CD4-positive, alpha-beta T cell treated with Interleukin-15 for 1 hour (primary cell): ENCODE results near the gene ATF6.

ENCODE experiments used
- DNase-seq: peaks from one replicate; pipeline ENCODE4 v3.0.0-alpha.2; 2020

Gene ATF6

DNA sequence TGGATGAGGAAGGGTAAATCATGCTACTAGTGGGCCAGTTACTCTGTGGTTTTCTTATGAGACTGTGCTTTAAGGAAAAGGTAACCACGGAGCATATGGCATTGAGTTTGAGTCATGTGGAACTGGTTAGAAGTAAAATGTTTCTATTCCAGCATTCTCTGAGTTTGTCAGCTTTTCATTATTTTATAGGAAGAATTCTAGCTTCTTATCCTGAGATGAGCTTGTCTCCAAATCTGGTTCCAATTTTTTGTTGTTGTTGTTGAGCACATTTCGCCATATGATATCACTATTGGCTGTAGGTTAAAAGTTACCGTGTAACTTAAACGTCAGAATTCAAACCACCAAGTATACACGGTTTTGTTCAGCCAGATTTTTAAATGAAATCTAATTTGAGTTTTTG is 69.9 kb downstream of the ATF6 start:
- no peak for DNase-seq

DNA sequence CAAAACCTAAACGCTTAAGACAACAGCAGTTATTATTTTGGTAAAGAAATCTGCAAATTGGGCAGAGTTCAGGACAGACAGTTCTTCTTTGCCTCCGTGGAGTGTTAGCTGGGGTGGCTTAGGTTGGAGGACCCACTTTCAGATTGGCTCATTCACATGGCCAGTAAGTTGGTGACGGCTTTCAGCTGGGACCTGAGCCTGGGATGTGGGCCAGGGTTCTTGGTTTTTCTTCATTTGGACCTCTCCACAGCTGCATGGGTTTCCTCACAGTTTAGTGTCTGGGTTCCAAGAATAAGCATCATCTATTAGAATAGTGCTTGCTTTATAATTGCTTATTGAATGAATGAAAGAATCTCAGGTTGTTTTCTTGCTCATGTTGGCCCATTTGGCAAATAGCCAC is 72.2 kb downstream of the ATF6 start:
- DNase-seq: no peak

DNA sequence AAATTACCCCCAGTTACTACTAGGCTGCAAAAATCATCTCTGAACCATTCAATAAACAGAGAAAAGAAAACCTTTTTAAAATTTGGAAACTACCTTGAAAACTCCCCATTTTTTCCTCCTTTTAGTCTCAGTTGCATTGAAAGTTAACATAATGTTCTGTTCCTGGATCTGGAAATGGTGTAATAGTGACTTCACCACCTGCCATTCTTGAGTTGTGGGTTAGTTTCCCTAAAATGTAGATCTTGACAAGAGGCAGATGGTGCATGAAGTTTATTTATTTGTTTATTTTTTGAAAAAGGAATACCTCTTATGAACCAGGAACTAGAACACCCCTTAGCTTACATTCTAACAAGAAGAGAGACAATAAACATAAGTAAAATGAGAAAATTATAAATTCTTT is 72.8 kb downstream of the ATF6 start:
- DNase-seq: no peak

DNA sequence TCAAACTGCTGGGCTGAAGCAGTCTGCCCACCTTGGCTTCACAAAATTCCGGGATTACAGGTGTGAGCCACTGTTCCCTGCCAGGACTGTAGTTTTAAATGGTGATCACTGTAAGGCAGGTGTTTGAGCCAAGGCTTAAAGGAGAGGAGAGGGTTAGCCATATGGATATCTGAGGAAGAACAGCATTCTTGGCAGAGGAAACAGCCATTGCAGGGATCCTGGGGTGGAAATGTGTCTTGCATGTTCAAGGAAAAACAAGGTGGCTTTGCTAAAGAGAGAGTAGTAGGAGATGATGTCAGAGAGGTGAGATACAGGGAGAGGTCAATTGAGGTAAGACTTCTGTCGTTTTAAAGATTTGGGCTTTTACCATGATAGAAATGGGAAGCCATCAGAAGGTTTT is 73.5 kb downstream of the ATF6 start:
- DNase-seq: no peak

DNA sequence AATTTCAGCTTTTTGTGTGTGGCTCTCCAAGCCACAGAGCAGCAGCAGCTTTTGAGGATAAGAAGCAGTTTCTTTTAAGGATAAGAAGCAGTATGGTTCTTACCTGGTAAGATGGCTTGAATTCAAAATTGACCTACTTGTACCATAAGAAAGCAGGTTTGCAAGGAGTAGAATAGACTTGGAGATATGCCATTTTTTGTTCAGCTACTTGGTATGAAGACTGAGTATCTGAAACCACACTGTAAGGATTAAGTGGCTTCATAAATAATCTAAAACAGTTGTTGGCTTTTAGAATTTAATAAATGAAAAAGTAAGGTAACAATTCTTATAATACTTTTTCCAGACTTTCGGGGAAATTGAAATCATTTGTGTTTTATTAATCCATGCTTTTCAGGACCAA is 74.2 kb downstream of the ATF6 start:
- no peak for DNase-seq

DNA sequence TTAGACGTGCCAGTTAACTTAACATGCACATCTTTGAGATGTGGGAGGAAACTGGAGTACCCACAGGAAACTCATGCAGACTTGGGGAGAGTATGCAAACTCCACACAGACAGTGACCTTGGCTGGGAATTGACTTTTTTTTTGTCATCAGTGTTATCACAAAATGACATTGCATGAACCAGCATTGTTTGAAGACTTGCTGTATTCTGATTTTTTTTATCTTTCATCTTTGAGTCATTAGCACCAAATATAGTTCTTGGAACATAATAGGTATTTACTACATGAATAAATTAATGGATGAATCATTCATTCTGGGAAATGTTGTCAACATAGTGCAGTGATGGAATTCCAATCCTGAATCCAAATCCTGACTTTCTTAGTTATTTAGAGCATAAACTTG is 77.0 kb downstream of the ATF6 start:
- DNase-seq: no peak

DNA sequence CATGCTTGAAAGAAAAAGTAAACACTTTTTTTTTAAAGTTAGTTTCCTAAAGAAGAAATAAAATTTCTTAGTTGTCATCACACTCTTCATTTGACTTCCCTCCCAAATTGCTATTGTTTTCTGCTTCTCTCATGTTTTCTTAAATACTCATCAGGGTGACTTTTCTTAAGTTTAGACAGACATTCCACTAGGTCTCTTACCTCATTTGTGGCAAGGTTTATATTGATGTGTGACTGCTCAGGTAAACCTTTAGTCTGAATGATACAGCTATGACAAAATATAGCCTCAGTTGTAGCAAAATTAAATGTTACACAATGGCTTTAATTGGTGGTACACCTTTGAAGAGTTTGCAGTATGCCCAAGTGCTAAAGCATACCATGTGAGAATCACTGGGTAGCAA is 78.6 kb downstream of the ATF6 start:
- DNase-seq: no peak

DNA sequence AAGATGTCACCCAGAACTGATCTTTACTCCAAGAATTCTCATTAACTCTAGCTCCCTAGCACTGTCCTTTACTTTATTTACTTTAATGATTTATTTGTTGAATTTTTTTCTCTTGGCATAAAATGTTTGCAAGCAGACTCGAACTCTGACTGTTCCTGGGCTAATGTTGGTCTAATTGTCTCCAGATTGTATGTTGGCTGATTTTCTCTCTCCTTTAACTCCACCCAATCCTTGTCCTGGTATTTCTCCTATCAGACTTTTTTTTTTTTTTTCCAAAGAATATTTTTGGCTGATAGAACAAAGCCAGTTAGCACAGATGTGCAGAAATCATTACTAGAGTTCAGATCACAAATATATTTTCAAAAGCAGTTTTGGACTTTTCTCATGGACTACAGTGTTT is 82.6 kb downstream of the ATF6 start:
- DNase-seq: no peak

DNA sequence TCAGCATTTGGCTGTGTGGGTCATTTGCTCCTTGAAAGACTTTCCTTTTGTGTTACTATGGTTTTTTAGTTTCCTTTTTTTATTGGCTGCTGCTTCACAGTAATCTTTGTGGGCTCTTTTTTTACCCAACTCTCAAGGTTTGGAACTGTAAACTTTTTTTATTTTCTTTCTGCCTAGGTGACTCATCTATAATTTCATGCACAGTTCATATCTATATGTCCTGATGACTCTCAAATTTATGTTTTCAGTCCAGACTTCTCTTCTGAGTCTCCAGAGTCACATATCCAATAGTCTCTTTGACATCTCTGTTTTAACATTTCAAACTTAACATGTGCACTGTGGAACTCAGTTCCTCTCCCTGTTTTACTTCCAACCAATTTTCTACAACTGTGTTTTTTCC is 83.4 kb downstream of the ATF6 start:
- no peak for DNase-seq

DNA sequence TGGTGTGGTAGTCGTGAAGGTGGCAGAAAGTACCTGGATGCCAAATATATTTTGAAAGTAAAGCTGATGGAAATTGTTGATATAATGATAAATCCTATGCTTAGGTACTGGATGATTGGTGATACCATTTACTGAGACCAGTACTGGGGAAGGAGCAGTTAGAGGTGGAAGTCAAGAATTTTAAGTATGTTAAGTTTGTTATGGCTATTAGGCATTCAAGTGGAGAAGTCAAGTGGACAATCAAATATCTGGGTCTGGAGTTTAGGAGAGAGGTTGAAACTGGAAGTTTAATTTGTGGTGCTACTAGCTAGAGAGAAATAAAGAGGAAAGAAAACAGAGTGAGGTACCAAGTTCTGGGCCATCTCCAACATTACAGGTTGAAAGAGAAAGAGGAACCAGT is 89.1 kb downstream of the ATF6 start:
- no peak for DNase-seq

DNA sequence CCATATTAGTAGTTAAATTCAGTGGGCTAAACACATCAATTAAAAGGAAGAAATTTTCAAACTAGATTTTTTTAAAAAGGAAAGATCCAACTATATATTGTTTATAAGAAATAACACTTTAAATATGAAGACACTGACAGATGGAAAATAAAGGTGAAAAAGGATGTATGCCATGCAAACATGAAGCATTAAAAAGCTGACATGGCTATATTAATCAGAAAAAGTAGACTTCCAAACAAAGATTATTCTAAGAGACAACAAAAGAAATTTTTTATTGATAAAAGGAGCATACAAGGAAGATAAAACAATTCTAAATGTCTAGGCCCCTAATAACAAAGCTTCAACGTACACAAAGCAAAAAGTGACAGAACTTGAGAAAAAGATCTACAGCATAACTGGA is 92.2 kb downstream of the ATF6 start:
- no peak for DNase-seq

DNA sequence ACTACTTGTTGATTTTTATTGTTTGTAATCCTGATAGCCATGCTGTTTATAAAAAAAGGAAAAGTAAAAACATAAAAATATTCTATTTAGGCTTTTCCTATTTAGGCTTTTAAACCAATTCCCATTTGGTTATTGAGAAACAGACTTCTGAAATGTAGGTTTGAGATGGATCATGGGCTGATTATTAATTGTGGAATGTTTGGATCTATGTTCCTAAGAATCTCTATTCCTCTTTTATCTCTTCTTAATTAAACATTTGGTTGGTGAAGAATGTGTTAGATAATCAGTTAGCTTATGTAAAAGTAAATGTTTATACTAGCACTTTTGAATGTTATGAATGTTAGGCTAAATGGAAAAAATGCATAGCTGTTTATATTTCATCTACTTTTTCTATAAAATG is 97.4 kb downstream of the ATF6 start:
- no peak for DNase-seq

DNA sequence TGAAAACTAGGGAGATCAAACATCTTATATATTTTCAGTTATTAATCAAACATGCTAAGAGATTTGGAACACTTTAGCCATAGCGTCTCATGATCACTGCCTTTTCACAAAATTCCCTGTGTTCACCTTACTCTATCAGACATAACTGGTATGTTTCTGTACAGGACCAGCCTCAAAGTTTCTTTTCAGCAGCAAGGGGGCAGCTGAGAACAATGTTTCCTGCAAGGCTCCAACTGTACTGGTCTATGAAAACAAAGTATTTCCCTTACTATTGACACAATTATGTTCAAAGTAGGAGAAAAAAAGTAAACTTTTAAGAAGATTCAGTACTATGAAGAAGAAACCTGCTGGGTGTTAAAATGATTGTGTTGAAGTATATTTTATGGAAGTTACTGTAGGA is 98.5 kb downstream of the ATF6 start:
- no peak for DNase-seq

DNA sequence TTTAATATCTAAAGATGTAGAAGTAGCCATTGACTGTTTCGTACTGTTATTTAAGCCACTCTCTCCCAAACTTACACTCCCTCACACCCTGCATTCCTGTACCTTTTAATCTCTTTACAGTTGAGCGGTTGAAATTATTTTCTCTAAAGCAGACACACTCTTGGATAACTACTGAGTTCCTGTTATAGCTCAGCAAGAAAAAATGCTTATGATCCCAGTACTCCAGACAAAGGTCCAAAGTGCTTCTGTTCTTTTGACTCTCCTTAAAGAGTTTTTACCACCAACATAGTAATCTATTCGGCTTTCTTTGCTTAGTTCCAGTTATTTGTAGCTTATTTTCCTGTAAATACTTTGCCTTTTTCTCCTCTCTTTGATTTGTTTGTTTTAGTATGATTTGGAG is 100.1 kb downstream of the ATF6 start:
- no peak for DNase-seq

DNA sequence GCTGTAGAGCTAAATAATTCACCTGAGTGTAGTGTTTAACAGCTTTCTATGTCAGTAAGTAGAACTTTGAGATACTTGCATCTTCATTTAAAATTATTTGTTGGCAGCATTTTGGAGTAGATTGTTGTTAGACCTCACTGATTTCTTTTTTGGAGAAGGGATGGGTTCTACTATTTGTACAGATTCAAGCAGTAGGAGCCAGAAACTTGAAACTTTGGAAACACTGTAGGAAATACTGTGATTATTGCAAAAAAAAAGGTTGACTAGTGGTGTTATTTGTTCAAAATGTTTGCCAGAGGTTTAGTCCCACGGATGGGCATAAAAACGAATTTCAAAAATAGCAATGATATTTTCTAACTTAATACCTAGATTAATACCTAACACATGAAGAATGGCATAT is 102.7 kb downstream of the ATF6 start:
- no peak for DNase-seq

DNA sequence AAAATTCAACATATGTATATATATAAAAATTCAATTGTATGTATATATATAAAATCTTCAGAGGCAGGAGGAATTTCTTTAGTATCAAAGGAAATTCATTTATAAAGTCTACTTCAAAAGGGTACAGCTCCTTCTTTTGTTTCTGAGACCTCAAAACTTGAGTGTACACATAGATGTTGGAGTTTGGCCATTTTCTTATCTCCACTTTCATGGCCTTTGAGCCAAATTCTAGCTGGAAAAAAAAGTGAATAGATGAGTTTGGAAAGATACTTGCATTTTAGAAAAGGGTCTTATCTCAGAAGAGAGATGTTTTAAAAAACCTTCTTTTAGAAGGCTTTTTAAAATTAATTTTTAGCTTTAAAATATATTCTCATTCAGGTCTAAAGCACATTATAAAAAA is 103.2 kb downstream of the ATF6 start:
- DNase-seq: no peak

DNA sequence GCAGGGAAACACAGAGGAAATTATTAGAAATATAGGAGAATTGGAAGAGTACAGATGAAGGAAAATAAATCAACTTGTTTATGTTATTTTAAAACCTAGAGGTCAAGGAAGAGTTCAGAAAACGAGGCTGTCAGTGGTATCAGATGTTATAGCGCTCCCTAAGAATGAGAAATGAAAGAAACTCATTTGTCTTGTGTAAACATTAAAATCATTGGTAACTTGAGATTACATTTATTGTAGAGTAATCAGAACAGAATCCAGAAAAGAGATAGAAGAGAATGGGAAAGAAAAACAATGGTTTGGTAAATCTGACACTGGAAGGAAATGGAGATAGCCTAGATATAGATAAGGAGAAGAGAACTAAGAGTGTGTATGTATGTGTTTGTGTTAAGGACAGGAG is 106.4 kb downstream of the ATF6 start:
- DNase-seq: no peak

DNA sequence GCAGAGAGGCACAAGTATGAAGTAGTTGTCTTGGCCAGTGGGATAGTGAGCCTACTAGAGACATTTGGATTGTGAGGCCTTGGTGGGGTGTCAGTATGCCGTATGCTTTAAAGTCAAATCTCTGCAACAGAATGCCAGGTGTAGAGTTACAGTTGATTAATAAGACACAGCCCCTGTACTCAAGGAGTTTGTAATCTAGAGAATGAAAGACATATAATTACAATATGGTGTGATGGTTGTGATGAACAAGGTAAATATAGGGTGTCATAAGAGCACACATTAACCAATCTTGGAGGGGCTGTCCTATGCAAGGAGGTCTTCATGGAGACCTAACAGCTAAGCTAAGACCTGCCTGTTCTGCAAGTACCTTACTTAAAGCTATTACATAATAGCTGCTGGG is 113.1 kb downstream of the ATF6 start:
- no peak for DNase-seq

DNA sequence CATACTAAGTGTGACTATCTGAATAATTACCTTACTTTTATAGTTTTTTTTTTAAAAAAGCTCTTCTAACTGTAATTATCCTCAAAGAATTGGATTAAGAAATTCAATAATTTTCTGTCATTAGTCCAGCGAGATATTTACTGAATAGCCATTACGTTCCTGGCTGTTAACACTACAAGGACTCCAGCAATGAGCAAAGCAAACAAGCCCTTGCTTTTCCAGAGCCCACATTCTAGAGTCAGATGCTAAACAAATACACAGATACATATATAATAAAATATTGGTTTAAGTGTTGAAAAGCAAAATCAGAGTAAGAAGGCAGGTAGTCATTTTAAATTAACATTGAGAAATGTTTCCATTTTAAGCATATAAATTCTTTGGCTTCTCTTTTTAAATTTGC is 118.4 kb downstream of the ATF6 start:
- no peak for DNase-seq

DNA sequence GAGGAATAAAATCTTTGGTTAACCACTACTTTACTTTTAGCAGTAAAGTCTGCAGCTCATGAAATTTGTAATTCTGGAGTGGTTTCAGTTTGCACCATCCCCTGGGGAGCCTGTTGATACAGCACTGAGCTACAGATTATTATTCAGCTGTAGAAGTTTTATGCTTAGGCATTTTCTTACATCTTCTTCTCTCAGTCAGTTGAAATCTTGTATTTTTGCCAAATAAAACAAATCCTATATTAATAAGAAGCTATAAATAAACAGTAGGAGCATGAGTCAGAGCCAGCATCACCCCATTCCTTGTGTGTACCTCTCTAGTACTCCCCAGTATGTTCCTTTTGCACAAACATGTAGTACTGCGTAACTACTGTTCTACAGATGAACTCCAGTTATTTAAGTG is 118.9 kb downstream of the ATF6 start:
- DNase-seq: no peak

DNA sequence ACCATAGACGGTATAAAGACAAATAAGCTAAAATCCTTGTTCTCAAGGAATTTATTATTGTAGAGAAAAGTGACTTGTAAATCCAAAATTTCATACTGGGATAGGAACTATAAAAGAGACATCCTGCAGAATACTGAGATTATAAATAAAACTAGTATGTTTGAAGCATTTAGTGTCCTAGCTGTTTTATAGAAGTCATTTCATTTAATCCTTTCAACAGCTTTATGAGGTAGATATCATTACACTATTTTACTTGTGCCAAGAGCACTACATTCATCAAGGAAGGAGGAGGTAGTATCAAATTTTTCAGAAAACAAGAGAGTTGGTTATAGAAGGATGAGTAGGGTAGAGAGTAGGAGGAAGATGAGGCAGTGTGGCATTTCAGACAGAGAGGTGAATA is 119.6 kb downstream of the ATF6 start:
- DNase-seq: no peak

DNA sequence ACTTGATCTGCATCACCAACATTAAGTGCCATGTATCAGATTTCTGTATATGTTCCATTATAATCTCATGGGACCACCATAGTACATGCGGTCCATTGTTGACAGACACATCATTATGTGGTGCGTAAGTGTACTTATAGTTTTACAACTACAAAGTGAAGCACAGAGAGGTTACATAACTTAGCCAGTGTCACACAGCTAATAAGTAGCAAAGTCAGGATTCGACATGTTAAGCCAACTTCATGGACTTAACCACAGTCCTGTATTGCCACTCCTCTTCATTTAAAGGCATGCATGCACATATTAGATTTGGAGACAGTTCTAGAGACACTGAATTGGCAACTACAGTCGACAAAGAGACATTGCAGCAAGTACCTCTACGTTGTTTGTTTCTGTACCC is 120.5 kb downstream of the ATF6 start:
- DNase-seq: no peak

DNA sequence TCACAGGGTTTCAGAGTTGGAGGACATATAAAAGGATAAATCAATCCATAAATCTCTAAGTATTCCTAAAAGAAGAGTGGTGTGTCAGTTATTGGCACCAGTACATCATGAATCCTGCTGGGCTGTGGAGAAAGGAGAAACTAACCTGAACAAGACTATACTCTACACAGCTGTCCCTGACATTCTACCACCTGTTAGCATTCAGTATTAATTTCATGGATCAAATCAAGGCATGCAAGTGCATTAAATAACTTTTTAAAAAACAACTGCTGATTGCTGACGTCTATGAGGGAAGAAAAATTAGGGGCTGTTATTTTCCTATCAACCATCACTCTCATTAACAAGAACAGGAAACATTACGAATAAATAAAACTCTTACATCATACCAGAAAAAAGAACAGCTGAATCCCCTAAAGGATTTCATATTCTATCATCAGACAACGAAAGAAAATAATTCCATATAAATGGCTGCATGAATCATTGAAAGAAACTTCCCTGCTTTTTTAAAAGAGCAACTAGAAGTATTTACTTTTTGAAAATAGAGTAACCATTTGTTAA is 121.7 kb downstream of the ATF6 start:
- DNase-seq: no peak

DNA sequence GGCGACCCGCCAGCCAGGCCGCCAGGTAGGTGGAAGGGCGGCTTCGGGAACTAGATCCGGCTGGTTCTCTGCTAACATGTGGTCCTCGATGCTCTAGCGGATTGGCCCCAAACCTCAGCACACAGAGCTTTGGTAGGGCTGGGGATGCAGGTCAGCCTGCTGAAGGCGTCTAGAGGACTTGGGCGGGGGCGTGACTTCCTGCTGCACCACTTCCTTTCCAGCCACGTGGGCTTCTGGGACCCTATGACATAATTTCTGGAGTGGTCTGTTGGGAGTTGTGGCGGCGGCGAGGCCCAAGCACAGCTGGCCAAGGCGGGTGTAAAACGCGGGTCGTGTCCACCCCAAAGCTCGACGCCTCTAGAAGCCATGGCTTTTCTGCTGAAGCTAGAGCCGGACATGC is 124.5 kb downstream of the ATF6 start:
- DNase-seq: no peak

DNA sequence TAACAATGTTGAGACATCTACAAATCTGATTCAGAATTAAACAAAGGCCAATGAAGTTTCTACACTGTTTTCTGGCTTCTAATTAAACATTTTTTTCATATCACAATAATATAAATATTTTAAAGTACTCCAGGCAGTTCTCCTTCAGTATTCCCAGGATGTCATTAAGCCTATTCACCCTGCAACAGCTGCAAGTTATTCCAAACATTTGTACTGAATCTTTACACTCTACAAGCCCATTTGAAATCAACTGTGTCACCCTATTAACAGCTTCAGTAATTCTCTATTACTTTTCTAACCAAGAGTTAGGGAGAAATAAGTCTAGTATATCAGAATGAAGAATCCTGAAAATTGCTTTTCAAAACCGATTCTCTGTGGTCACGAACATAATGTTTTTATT is 133.0 kb downstream of the ATF6 start:
- no peak for DNase-seq

DNA sequence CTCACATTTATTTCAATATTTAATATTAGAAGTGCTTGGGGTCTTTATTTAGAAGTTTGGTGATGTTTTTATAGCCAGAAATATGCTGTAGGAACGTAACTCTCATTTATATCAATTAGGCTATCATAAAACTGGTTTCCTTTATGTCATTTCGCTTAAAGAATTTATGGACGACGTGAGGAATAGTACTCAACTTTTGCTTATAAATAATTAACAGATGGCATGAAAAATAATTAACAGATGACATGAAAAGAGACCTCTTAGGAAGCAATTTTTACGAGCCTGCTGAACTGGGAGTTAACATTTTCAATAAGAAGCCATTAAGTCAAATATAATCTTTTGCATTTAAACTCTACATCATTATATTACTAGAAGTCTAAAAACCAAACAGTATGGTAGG is 134.0 kb downstream of the ATF6 start:
- DNase-seq: no peak
